Measurements from ENCODE around the gene CNST.

GRCh38 chr1:246679794-246680177 lies 113.5 kb downstream of the CNST start:
- TF ChIP-seq EP300 (IDR thresholded peaks at IDR 0.05): no peak
- TF ChIP-seq CTCF (IDR thresholded peaks at IDR 0.05): no peak
- TF ChIP-seq POLR2A (IDR thresholded peaks at IDR 0.05): no peak
- TF ChIP-seq POLR2AphosphoS5 (IDR thresholded peaks at IDR 0.05): no peak

Measured in suprapubic skin (tissue), 4 donors.